ENCODE data around the gene PGGHG.

GRCh38 chr11:272931-273198, 16.1 kb upstream of the PGGHG start:
- TF ChIP-seq EP300 (IDR thresholded peaks at IDR 0.05): no peak
- no peak for TF ChIP-seq POLR2AphosphoS5 (IDR thresholded peaks at IDR 0.05)

All from sigmoid colon (tissue), 4 donors.